HepG2 (cell line): ENCODE measurements around the gene CCL27. TPM values are rescaled to one million over a fixed set of nuclear protein-coding genes. Genes with fewer than 3 reads are reported as not detected.

Experiments
- FOXK1 ChIP-seq: sonication (generic); formaldehyde crosslinking; IDR thresholded peaks from 2 replicates; pipeline ENCODE4 v1.4.0; 2020; ENCODE audit warnings: low read depth, missing genetic modification reagents, borderline replicate concordance
- GPN1 ChIP-seq: sonication (generic); formaldehyde crosslinking; IDR thresholded peaks from 2 replicates; pipeline ENCODE4 v1.5.1; 2020; ENCODE audit warnings: missing genetic modification reagents, borderline replicate concordance
- GZF1 ChIP-seq: sonication (generic); formaldehyde crosslinking; IDR thresholded peaks from 2 replicates; pipeline ENCODE4 v1.5.1; 2020; ENCODE audit warnings: mild to moderate bottlenecking, missing genetic modification reagents
- KDM1A ChIP-seq: IDR thresholded peaks from 2 replicates; pipeline ENCODE4 v1.6.1; 2016; ENCODE audit warnings: missing compliant biosample characterization
- MYPOP ChIP-seq: sonication (generic); formaldehyde crosslinking; IDR thresholded peaks from 2 replicates; pipeline ENCODE4 v1.8.1; 2023; ENCODE audit warnings: mild to moderate bottlenecking, moderate library complexity, missing genetic modification reagents
- NFAT5 ChIP-seq: sonication (generic); formaldehyde crosslinking; IDR thresholded peaks from 2 replicates; pipeline ENCODE4 v1.4.0; 2020; ENCODE audit warnings: missing genetic modification reagents
- RXRA ChIP-seq: sonication (generic); formaldehyde crosslinking; IDR thresholded peaks from 2 replicates; pipeline ENCODE4 v1.5.1; 2020; ENCODE audit warnings: missing genetic modification reagents
- SMAD1 ChIP-seq: sonication (generic); formaldehyde crosslinking; IDR thresholded peaks from 2 replicates; pipeline ENCODE4 v1.4.0; 2020; ENCODE audit warnings: missing genetic modification reagents, low read depth, mild to moderate bottlenecking, borderline replicate concordance
- TBX2 ChIP-seq: sonication (generic); formaldehyde crosslinking; IDR thresholded peaks from 2 replicates; pipeline ENCODE4 v1.5.0; 2020; ENCODE audit warnings: missing genetic modification reagents, mild to moderate bottlenecking, borderline replicate concordance
- THYN1 ChIP-seq: sonication (generic); formaldehyde crosslinking; IDR thresholded peaks from 2 replicates; pipeline ENCODE4 v1.8.1; 2023; ENCODE audit warnings: low read depth, mild to moderate bottlenecking, moderate library complexity, missing genetic modification reagents, borderline replicate concordance
- ZBTB37 ChIP-seq: sonication (generic); formaldehyde crosslinking; IDR thresholded peaks from 2 replicates; pipeline ENCODE4 v1.4.0; 2020; ENCODE audit warnings: mild to moderate bottlenecking, missing genetic modification reagents
- ZNF292 ChIP-seq: sonication (generic); formaldehyde crosslinking; IDR thresholded peaks from 2 replicates; pipeline ENCODE4 v1.8.1; 2022; ENCODE audit warnings: mild to moderate bottlenecking, low read depth, missing genetic modification reagents, borderline replicate concordance
- ZNF431 ChIP-seq: sonication (generic); formaldehyde crosslinking; IDR thresholded peaks from 2 replicates; pipeline ENCODE4 v1.9.0; 2022; ENCODE audit warnings: missing genetic modification reagents, low read depth, mild to moderate bottlenecking, borderline replicate concordance
- ZNF564 ChIP-seq: sonication (generic); formaldehyde crosslinking; IDR thresholded peaks from 2 replicates; pipeline ENCODE4 v1.8.1; 2023; ENCODE audit warnings: mild to moderate bottlenecking, missing genetic modification reagents
- ZNF569 ChIP-seq: sonication (generic); formaldehyde crosslinking; IDR thresholded peaks from 2 replicates; pipeline ENCODE4 v1.5.0; 2020; ENCODE audit warnings: mild to moderate bottlenecking, missing genetic modification reagents, moderate library complexity, borderline replicate concordance
- ZNF704 ChIP-seq: sonication (generic); formaldehyde crosslinking; IDR thresholded peaks from 2 replicates; pipeline ENCODE4 v1.8.1; 2023; ENCODE audit warnings: mild to moderate bottlenecking, inconsistent platforms, moderate library complexity, missing genetic modification reagents, borderline replicate concordance
- ZNF709 ChIP-seq: sonication (generic); formaldehyde crosslinking; IDR thresholded peaks from 2 replicates; pipeline ENCODE4 v1.5.0; 2020; ENCODE audit warnings: mild to moderate bottlenecking, missing genetic modification reagents
- polyA plus RNA-seq, 8 experiments: library from polyadenylated mRNA; depleted of rRNA in 3 of 8; stranded (reverse) in 7 of 8; unstranded in 1 of 8; fragments of >200 nt; fragmentation: Illumina TruSeq in 4 of 8; extraction: Trizol in 4 of 8; gene quantifications; 2 replicates each; pipeline versions ENCODE4 v1.2.1 to v1.2.3, GENCODE V29; 2011 to 2016; ENCODE audit warnings: low read depth in 4 of 8, missing spikeins in 1 of 8, mixed read lengths in 1 of 8; ENCODE audit not compliant: insufficient read depth in 1 of 8
- total RNA-seq, 5 experiments: library from RNA; depleted of rRNA; stranded (reverse); fragments of >200 nt; fragmentation: Illumina TruSeq; extraction: Trizol; gene quantifications; 2 replicates each; pipeline ENCODE4 v1.2.3, GENCODE V29; 2016; ENCODE audit warnings: low read depth in 1 of 5

Gene CCL27
- total and polyA plus RNA-seq, 2 of the 13 experiments (the other 11 are each of a cell fraction or from before 2014, with no cell fraction given), result not detected

- TF ChIP-seq FOXK1 (no peak), KDM1A (CRISPR knock-in tag) (no peak), THYN1 (CRISPR knock-in tag) (no peak), ZNF704 (CRISPR knock-in tag) (no peak), ZNF569 (CRISPR knock-in tag) (no peak), ZNF564 (CRISPR knock-in tag) (no peak), TBX2 (CRISPR knock-in tag) (no peak), RXRA (CRISPR knock-in tag) (no peak), MYPOP (CRISPR knock-in tag) (0 out of 2 replicates have a peak, but pooled peaks have one; percentile 46), ZNF709 (no peak), NFAT5 (CRISPR knock-in tag) (no peak), ZBTB37 (CRISPR knock-in tag) (no peak), GPN1 (CRISPR knock-in tag) (no peak), ZNF431 (CRISPR knock-in tag) (no peak), GZF1 (CRISPR knock-in tag) (no peak), SMAD1 (CRISPR knock-in tag) (no peak), ZNF292 (CRISPR knock-in tag) (no peak)
Observed at GRCh38 chr9:34675048-34675714, 12.7 kb upstream of the CCL27 start (continued).
